ENCODE data around the gene SPHK2. TPM values are rescaled to one million over a fixed set of nuclear protein-coding genes. Genes with fewer than 3 reads are reported as not detected.

Gene SPHK2
- total and polyA plus RNA-seq, 5 donors = 7.3 to 12.7 (median 11.2) TPM

- H3K4me1 ChIP-seq (ENCODE audit: control insufficient read depth, insufficient read depth, low read length) = peaks cover 5% of the 10 kb centered on the region
- no peak overlapping the region for H3K27ac ChIP-seq (ENCODE audit: low read length)
- intact Hi-C loops (cut with DNase I) = no loop called here
- H3K9me3 ChIP-seq (ENCODE audit: control insufficient read depth, low read length) = no peaks in the 10 kb centered on the region
- no peaks in the 10 kb centered on the region for H3K27me3 ChIP-seq (ENCODE audit: control insufficient read depth, insufficient read depth)
- H3K4me3 ChIP-seq (ENCODE audit: low read length) = no peak overlapping the region
- DNase-seq = no peak
- 64% methylated on average over 19 of the region's 19 CpGs for WGBS
- ATAC-seq = no peak
Observed at GRCh38 chr19:48615231-48616040, 3.9 kb upstream of the SPHK2 start.

GRCh38 chr19:48616041-48616436 is 3.3 kb upstream of the SPHK2 start:
- Histone ChIP-seq H3K27ac (ENCODE audit: low read length) (no peak overlapping the region), H3K4me1 (ENCODE audit: control insufficient read depth, insufficient read depth, low read length) (peaks cover 5% of the 10 kb centered on the region)
- WGBS = 83% methylated on average over 16 of the region's 16 CpGs

GRCh38 chr19:48616491-48617056 is 2.7 kb upstream of the SPHK2 start:
- no peak for ATAC-seq
- DNase-seq = peak in 1 of 3 donors; percentile 47
- Histone ChIP-seq H3K4me1 (ENCODE audit: control insufficient read depth, insufficient read depth, low read length) (peaks cover 5% of the 10 kb centered on the region), H3K4me3 (ENCODE audit: low read length) (no peak overlapping the region), H3K27ac (ENCODE audit: low read length) (no peak overlapping the region), H3K27me3 (ENCODE audit: control insufficient read depth, insufficient read depth) (no peaks in the 10 kb centered on the region), H3K9me3 (ENCODE audit: control insufficient read depth, low read length) (no peaks in the 10 kb centered on the region)
- intact Hi-C loops (cut with DNase I) = no loop called here
- WGBS = 68% methylated on average over 12 of the region's 12 CpGs

More at GRCh38 chr19:48616041-48616436, 3.3 kb upstream of the SPHK2 start:
- no peak for DNase-seq
- intact Hi-C loops (cut with DNase I) = no loop called here
- Histone ChIP-seq H3K27me3 (ENCODE audit: control insufficient read depth, insufficient read depth) (no peaks in the 10 kb centered on the region), H3K9me3 (ENCODE audit: control insufficient read depth, low read length) (no peaks in the 10 kb centered on the region), H3K4me3 (ENCODE audit: low read length) (no peak overlapping the region)
- no peak for ATAC-seq

GRCh38 chr19:48617146-48617937 is 2.0 kb upstream of the SPHK2 start:
- Histone ChIP-seq H3K4me3 (ENCODE audit: low read length) (peak overlapping the region; percentile 69), H3K4me1 (ENCODE audit: control insufficient read depth, insufficient read depth, low read length) (peaks cover 5% of the 10 kb centered on the region)
- 61% methylated on average over 18 of the region's 18 CpGs for WGBS

GRCh38 chr19:48618278-48618915 is 909 bp upstream of the SPHK2 start:
- Histone ChIP-seq H3K4me3 (ENCODE audit: low read length) (peak overlapping the region; percentile 69), H3K4me1 (ENCODE audit: control insufficient read depth, insufficient read depth, low read length) (peaks cover 5% of the 10 kb centered on the region), H3K27me3 (ENCODE audit: control insufficient read depth, insufficient read depth) (no peaks in the 10 kb centered on the region), H3K27ac (ENCODE audit: low read length) (peak overlapping the region; percentile 44), H3K9me3 (ENCODE audit: control insufficient read depth, low read length) (no peaks in the 10 kb centered on the region)
- DNase-seq (no peak), ATAC-seq (no peak)
- whole genome bisulfite sequencing = 2% methylated on average over 18 of the region's 18 CpGs
- intact Hi-C loops (cut with DNase I) = no loop called here

More at GRCh38 chr19:48617146-48617937, 2.0 kb upstream of the SPHK2 start:
- no peaks in the 10 kb centered on the region for H3K9me3 ChIP-seq (ENCODE audit: control insufficient read depth, low read length)
- no peak overlapping the region for H3K27ac ChIP-seq (ENCODE audit: low read length)
- intact Hi-C loops (cut with DNase I) = no loop called here
- no peaks in the 10 kb centered on the region for H3K27me3 ChIP-seq (ENCODE audit: control insufficient read depth, insufficient read depth)
- no peak for DNase-seq
- no peak for ATAC-seq

- H3K27me3 ChIP-seq (ENCODE audit: control insufficient read depth, insufficient read depth) = no peaks in the 10 kb centered on the region
- intact Hi-C loops (cut with DNase I) = no loop called here
- no peaks in the 10 kb centered on the region for H3K9me3 ChIP-seq (ENCODE audit: control insufficient read depth, low read length)
- WGBS = 30% methylated on average over 6 of the region's 6 CpGs
- peak overlapping the region; percentile 57 for H3K4me3 ChIP-seq (ENCODE audit: low read length)
- H3K4me1 ChIP-seq (ENCODE audit: control insufficient read depth, insufficient read depth, low read length) = peaks cover 5% of the 10 kb centered on the region
- DNase-seq (no peak), ATAC-seq (no peak)
- peak overlapping the region; percentile 97 for H3K27ac ChIP-seq (ENCODE audit: low read length)
Observed at GRCh38 chr19:48619692-48620585, 633 bp downstream of the SPHK2 start.

GRCh38 chr19:48623556-48624066 is 4.3 kb downstream of the SPHK2 start:
- Histone ChIP-seq H3K4me3 (ENCODE audit: low read length) (no peak overlapping the region), H3K27ac (ENCODE audit: low read length) (peak overlapping the region; percentile 69), H3K27me3 (ENCODE audit: control insufficient read depth, insufficient read depth) (no peaks in the 10 kb centered on the region), H3K9me3 (ENCODE audit: control insufficient read depth, low read length) (no peaks in the 10 kb centered on the region), H3K4me1 (ENCODE audit: control insufficient read depth, insufficient read depth, low read length) (no peaks in the 10 kb centered on the region)
- intact Hi-C loops (cut with DNase I) = no loop called here
- WGBS = 18% methylated on average over 8 of the region's 8 CpGs
- DNase-seq (no peak), ATAC-seq (no peak)

- no peaks in the 10 kb centered on the region for H3K4me1 ChIP-seq (ENCODE audit: control insufficient read depth, insufficient read depth, low read length)
- WGBS = 1% methylated on average over 40 of the region's 40 CpGs
- H3K9me3 ChIP-seq (ENCODE audit: control insufficient read depth, low read length) = no peaks in the 10 kb centered on the region
- no peaks in the 10 kb centered on the region for H3K27me3 ChIP-seq (ENCODE audit: control insufficient read depth, insufficient read depth)
- H3K27ac ChIP-seq (ENCODE audit: low read length) = peak overlapping the region; percentile 69
- peak; percentile 99 to 100 (median 100) for DNase-seq
- peak overlapping the region; percentile 43 for H3K4me3 ChIP-seq (ENCODE audit: low read length)
- intact Hi-C loops (cut with DNase I) = no loop called here
- peak; percentile 88 to 89 for ATAC-seq
Observed at GRCh38 chr19:48624067-48624594, 4.8 kb downstream of the SPHK2 start.

GRCh38 chr19:48624791-48625723 is 5.8 kb downstream of the SPHK2 start:
- DNase-seq = peak; percentile 31 to 74 (median 66)
- Histone ChIP-seq H3K9me3 (ENCODE audit: control insufficient read depth, low read length) (no peaks in the 10 kb centered on the region), H3K27ac (ENCODE audit: low read length) (no peak overlapping the region), H3K4me1 (ENCODE audit: control insufficient read depth, insufficient read depth, low read length) (no peaks in the 10 kb centered on the region), H3K4me3 (ENCODE audit: low read length) (peak overlapping the region; percentile 43), H3K27me3 (ENCODE audit: control insufficient read depth, insufficient read depth) (no peaks in the 10 kb centered on the region)
- ATAC-seq = no peak
- intact Hi-C loops (cut with DNase I) = no loop called here
- 55% methylated on average over 24 of the region's 24 CpGs for WGBS
